OCI-M2 (cell line): ENCODE results near the gene DYNC1I1.

Experiments used
- DNase-seq: peaks from one replicate; lab custom pipeline; 2025; ENCODE audit not compliant: unreplicated experiment; lab: John Stamatoyannopoulos, UW

DYNC1I1 gene

GRCh38 chr7:95788884-95789283 is 16.5 kb downstream of the DYNC1I1 start:
- DNase-seq: no peak

DNA sequence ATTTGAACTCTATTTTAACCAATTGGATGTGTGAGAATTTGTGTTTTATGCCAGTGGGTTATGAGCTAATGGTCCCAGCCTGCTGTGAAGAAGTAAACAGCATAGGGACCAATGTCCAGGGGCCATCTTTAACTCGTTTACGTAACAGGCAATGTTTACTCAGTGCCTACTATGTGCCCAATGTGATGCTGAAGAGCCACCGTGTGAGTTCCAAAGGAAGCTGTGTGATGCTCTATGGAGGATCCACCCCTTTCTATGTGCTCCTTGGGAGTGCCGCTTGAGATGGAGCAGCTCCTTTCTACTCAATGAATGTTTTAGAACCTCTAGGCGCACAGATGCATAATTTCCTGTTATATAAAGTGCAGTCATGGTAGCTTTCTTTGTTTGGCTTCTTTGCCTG is 21.3 kb downstream of the DYNC1I1 start:
- no peak for DNase-seq

GRCh38 chr7:95794917-95795515 is 22.7 kb downstream of the DYNC1I1 start:
- no peak for DNase-seq

GRCh38 chr7:95796617-95797016 is 24.3 kb downstream of the DYNC1I1 start:
- no peak for DNase-seq

DNA sequence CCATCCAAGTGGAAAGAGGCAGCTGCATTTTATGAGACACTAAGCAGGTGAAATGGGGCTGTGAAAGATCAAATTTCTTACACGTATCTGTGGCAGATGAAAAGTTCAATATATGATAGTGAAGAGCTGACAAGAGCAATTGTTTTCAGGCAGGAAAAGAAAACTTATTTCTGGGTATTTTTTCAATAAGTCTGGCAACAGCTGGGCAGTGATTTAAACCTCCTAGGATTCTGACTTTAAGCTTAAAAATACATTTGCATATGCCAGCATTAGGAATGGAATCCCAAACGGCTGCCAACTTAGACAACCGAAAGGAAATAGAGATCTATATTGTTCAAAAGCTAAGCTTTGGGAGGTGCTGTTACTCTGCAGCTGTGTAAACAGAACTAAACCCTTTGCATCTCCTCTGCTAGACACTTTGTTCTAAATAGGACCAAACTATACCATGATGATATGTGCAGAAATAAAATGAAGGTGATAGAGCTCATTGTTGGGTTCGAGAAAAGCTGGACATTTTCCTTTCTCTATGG is 26.1 kb downstream of the DYNC1I1 start:
- no peak for DNase-seq

DNA sequence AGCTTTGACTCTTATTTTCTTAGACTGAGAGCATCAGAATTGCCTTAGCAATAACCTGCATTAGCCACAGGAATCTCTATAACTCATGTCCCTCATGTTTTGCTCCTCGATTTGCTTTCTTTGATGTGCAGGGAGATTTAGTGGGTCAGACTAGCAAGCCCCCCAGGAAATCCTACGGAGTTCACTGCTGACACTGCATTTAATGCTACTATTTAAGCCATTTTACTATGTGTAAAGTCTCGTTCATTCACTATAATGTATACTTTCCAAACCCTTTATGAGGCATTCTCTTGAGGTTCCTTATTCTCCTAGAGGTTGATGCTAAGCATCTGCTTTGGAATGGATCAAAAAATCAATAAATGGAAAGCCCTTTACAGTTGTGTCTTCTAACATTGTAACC is 28.4 kb downstream of the DYNC1I1 start:
- DNase-seq: no peak

- no peak for DNase-seq
These were observed 29.9 kb downstream of the DYNC1I1 start for GRCh38 chr7:95802270-95802669.

- DNase-seq: no peak
These were observed 31.7 kb downstream of the DYNC1I1 start for GRCh38 chr7:95804052-95804451.

DNA sequence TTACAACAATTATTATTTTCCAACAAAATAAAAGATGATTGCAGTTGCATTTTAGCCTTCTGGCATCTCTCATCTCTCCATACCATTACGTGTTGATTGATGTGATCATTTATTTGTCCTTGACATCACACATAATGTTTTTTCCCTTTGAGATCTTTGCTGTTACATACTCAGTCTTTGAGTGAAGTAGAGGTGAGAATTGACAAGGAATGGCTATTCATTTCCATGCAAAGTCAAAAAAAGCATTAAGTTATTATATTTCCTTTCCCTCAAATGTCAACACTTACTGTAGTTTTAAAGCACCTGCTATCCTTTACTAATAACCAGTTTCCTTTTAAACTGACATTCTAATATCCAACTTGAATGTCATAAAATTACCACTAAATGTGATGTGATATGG is 33.6 kb downstream of the DYNC1I1 start:
- DNase-seq: no peak

DNA sequence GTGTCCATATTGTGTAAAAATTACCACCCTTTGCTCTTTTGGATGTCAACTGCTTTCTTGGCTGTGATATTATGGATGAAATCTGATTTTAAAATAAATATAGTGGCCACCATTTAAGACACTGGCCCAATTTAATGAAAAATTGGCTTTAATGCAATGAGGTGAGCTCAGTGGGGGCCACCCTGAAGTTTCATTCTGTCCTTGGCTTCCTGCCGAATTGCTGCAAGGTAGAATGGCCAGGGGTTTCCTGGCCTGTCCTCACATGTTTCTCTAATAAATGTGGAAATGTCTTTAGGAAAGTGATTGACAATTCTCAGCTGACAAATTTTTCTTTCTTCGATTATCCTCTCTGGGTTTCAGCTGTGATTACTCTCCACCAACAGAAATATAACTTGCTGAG is 36.0 kb downstream of the DYNC1I1 start:
- DNase-seq: no peak

DNA sequence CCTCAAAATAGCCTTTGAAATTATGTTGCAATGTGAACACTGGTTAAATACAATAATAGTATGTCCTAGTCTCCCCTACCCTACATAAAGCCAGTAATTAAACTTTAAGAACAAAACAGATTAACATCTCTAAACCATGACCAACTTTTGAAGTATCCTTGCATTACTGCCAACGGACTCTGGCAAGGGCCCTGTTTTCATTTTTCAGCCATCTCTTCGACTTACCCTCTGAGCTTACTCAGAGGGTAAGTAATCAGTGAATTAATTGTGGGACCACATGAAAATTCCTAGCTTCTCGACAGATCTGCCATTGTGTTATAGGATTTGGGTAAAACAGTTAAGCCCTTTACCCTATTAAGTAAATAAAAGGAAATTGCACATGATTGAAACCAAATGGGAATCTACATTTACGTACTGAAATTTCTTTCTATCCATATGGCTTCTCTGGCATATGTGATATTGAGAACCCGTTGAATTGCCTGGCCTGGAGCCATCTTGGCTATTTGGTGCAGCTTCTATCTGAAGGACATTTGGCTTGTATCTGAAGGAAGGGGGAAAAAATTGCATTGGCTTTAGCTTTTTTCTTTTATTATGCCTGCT is 39.6 kb downstream of the DYNC1I1 start:
- no peak for DNase-seq

- DNase-seq: no peak
These were observed 42.4 kb downstream of the DYNC1I1 start for GRCh38 chr7:95814721-95815120.

DNA sequence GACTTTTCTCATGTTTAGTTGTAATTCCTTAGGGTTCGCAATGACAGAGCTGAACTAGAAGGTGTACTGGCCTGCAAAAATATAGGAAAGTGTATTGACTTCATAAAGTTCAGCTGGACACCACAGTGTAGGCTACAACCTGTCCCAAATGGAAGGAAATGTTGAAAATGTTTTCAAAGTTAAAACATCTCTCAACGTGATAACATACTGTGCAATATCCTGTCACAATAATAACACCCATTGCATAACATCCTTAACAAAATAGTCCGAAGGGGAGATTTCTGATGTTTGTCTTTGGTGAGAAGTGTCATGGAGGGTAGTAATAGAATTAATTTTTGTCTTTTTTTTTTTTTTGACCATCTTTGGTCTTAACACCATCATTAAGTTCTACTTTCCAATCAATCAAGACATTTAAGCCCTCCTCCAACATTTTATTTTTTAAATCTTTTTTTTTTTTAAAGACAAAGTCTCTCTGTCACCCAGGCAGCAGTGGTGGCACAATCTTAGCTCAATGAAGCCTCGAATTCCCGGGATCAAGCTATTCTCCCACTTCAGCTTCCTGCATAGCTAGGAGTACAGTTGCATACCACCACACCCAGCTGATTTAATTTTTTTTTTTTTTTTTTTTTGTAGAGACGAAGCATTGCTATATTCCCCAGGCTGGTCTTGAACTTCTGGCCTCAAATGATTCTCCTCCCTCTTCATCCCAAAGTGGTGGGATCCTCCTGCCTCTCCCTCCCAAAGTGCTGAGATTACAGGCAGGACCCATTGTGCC is 45.7 kb downstream of the DYNC1I1 start:
- DNase-seq: no peak

GRCh38 chr7:95820778-95821177 is 48.4 kb downstream of the DYNC1I1 start:
- DNase-seq: no peak

DNA sequence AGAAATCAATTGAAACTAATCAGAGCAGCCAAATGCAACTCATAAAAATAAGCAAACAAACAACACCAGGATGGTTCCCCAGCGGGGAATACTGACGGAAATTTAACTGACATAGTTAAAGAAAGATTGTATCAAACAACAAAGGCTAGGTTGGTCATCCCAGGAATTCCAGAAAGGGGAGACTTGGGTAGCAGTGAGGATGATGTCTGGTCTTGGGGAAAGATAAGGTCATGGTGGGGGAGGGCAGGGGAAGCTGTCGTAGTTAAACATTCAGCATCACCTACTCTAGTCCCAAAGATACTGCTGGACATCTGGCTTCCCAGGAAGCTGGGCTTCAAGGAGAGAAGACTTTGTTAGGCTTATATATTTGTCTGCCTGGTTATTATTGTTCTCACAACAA is 50.4 kb downstream of the DYNC1I1 start:
- DNase-seq: no peak

- DNase-seq: no peak
These were observed 52.3 kb downstream of the DYNC1I1 start for GRCh38 chr7:95824616-95825015.

DNA sequence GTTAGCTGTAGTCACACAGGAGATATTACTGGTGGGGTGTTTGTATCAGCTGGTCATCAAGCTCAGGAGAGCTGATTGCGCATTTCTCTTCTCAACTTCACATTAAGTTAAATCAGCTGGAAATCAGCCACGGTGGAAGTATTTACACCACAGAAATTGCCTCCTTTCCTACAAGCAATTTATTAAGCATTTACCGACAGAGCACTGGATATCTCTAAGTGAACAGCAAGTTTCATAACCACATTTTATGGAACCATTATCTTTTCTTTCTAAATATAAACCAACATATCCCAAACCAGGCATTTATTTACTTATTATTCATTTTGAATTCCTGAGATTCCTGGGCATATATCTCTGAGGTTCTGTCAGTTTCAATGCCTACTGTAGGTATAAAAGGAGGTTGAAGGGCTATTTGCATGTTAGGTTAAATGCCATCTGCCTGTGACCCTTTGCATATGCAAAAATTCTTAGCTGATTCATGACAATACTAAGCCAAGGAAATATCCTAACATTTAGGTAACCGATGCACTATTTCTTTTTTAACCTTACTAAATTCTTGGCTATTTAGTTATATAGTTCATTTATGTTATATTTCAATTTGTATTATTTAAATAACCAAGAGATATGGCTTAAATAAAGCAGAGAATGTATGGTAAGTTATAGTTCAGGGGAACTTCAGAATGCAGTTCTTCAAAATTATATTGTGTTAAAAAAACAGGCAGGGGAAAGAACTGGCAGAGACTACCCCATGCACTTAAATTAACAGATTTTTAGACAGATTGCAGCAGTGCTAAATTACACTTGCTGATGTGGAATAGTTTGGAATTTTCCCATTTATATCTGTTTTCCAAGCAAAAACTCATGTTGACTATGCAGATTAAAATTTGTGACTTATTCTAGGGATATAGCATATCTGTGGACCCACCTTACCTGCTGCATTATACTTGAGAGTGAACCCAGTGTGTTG is 56.8 kb downstream of the DYNC1I1 start:
- no peak for DNase-seq

GRCh38 chr7:95840953-95841950 is 68.9 kb downstream of the DYNC1I1 start:
- DNase-seq: no peak

GRCh38 chr7:95843286-95843685 is 70.9 kb downstream of the DYNC1I1 start:
- DNase-seq: no peak

DNA sequence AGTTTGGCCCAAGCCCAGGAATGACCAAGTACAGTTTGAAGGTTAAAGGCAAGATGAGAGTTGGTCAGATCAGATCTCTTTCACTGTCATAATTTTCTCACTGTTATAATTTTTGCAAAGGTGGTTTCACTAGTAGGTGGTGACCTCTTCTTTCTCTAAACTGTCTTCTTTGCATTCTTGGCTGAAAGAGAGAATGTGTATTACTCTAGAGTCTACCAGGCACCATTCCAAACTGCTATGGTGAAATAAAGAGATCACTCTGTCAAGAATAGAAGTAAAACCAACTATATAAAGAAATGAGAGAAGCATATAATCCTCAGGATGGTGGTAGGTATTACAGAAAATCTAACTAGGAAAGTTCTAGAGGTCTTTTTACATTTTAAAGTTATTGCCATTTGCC is 72.7 kb downstream of the DYNC1I1 start:
- no peak for DNase-seq
